ENCODE results near the gene FGF14. TPM values are rescaled to one million over a fixed set of nuclear protein-coding genes. Genes with fewer than 3 reads are reported as not detected.
"Not testable (repeated sequence)": the region's sequence is repeated elsewhere in the genome, so short reads cannot be mapped to it uniquely, and the experiment has no call there.

FGF14 gene
- total RNA-seq, 1 experiment from 2014 or later: 0.22 TPM

DNA sequence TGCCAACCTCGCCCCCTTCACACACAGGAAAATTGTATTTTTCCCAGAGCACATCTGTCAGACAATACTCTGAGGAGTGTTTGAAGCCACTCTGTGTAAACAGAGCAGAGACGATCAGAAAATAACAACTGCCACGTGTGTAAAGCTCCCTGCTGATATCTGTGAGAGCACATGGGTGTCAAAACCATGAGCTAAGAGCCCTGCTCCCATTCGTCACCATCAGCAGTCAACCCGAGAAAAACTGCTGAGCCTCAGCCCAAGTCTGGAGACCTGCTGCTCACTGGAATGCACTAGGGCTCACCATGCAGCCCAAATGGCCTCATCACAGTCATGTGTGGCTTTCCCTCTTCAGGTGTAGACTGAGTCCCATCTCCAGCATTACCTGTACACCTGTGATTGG lies 304.1 kb downstream of the FGF14 start:
- Histone ChIP-seq H3K27me3 (ENCODE audit: insufficient read depth, low read length) (no peaks in the 10 kb centered on the region), H3T11ph (ENCODE audit: low read length) (no peak overlapping the region), H4K8ac (replicated peaks; ENCODE audit: insufficient read length, low read depth, low read length) (no peak overlapping the region), H3K23me2 (ENCODE audit: insufficient read length, low read depth, low read length, poor library complexity, severe bottlenecking) (no peaks in the 10 kb centered on the region), H2BK12ac (ENCODE audit: insufficient read length, low read depth, low read length) (no peak overlapping the region), H3K18ac (ENCODE audit: insufficient read length, low read depth, low read length) (no peak overlapping the region), H3K4ac (ENCODE audit: low read depth, low read length) (no peak overlapping the region), H3K79me2 (ENCODE audit: insufficient read depth, low read length) (no peaks in the 10 kb centered on the region), H3K23ac (ENCODE audit: insufficient read length, low read depth, low read length) (no peak overlapping the region), H3K9me3 (ENCODE audit: control insufficient read depth, low read depth, low read length) (no peaks in the 10 kb centered on the region), H3K27ac (ENCODE audit: insufficient read length, low read depth, low read length) (no peak overlapping the region), H2BK5ac (ENCODE audit: insufficient read length, low read length) (no peak overlapping the region), H3K79me1 (ENCODE audit: insufficient read depth, low read depth, low read length, poor library complexity, severe bottlenecking) (no peaks in the 10 kb centered on the region), H2BK15ac (ENCODE audit: low read depth, low read length) (no peak overlapping the region), H3K14ac (ENCODE audit: insufficient read depth, low read length) (no peak overlapping the region), H2AFZ (ENCODE audit: low read length) (no peak overlapping the region), H4K5ac (ENCODE audit: insufficient read length, low read depth, low read length) (no peak overlapping the region), H3K4me2 (ENCODE audit: insufficient read depth, insufficient read length, low read length) (no peak overlapping the region), H3K4me1 (ENCODE audit: insufficient read depth, low read length) (no peaks in the 10 kb centered on the region), H3K56ac (ENCODE audit: insufficient read length, low read depth, low read length) (no peak overlapping the region), H2AK5ac (ENCODE audit: insufficient read length, low read length) (no peak overlapping the region), H4K20me1 (ENCODE audit: control insufficient read depth, insufficient read depth, insufficient read length) (no peaks in the 10 kb centered on the region), H4K91ac (ENCODE audit: insufficient read length, low read depth, low read length) (no peak overlapping the region), H2BK120ac (ENCODE audit: low read depth, low read length, poor library complexity, severe bottlenecking) (no peak overlapping the region), H3K9ac (ENCODE audit: extremely low read depth, insufficient read length, low read length) (no peak overlapping the region), H2BK20ac (ENCODE audit: low read depth, low read length, poor library complexity, severe bottlenecking) (no peak overlapping the region)
- WGBS (ENCODE audit: extremely low coverage, insufficient read length, low lambda C conversion rate): no CpG with 5 or more reads among the region's 5 CpGs
- H3K36me3 Mint-ChIP-seq (ENCODE audit: insufficient read depth in 1 of 3, low read depth in 3 of 3): no peaks in the 10 kb centered on the region
- no peaks in the 10 kb centered on the region for H3K9me3 Mint-ChIP-seq
- no peaks in the 10 kb centered on the region; the same call in 1 of the 2 replicates for H3K27me3 Mint-ChIP-seq (ENCODE audit: low read depth)
- H3K4me3 Mint-ChIP-seq: no peak overlapping the region
- no peak overlapping the region for H3K27ac Mint-ChIP-seq
- TF ChIP-seq, protein P1, sequence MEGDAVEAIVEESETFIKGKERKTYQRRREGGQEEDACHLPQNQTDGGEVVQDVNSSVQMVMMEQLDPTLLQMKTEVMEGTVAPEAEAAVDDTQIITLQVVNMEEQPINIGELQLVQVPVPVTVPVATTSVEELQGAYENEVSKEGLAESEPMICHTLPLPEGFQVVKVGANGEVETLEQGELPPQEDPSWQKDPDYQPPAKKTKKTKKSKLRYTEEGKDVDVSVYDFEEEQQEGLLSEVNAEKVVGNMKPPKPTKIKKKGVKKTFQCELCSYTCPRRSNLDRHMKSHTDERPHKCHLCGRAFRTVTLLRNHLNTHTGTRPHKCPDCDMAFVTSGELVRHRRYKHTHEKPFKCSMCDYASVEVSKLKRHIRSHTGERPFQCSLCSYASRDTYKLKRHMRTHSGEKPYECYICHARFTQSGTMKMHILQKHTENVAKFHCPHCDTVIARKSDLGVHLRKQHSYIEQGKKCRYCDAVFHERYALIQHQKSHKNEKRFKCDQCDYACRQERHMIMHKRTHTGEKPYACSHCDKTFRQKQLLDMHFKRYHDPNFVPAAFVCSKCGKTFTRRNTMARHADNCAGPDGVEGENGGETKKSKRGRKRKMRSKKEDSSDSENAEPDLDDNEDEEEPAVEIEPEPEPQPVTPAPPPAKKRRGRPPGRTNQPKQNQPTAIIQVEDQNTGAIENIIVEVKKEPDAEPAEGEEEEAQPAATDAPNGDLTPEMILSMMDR (conservative IDR thresholded peaks at IDR 0.05): no peak
- H3K4me1 Mint-ChIP-seq: no peaks in the 10 kb centered on the region
- DNase-seq: no peak

DNA sequence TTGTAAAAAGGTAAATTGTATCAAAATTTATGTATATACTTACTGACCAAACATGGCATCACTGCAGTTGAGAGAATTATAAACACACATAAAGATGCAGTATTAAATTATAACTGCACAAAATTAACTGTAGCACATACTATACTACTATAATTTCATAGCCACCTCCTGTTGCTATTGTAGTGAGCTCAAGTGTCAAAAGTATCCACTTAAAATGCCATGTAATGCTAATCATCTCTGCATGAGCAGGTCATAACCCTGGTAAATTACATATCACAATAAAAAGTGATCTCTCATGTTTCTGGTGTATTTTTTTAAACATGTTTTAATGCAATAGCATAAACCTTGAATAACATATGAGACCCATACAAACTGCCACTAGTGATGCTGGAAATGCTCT lies 308.6 kb downstream of the FGF14 start:
- not testable (repeated sequence) for H3K4ac ChIP-seq (ENCODE audit: low read depth, low read length); H4K91ac ChIP-seq (ENCODE audit: insufficient read length, low read depth, low read length); H3K27ac Mint-ChIP-seq; H3K36me3 Mint-ChIP-seq (ENCODE audit: insufficient read depth in 1 of 3, low read depth in 3 of 3); H3K4me1 ChIP-seq (ENCODE audit: insufficient read depth, low read length); H3K79me1 ChIP-seq (ENCODE audit: insufficient read depth, low read depth, low read length, poor library complexity, severe bottlenecking); H2BK120ac ChIP-seq (ENCODE audit: low read depth, low read length, poor library complexity, severe bottlenecking); H3K79me2 ChIP-seq (ENCODE audit: insufficient read depth, low read length); H4K5ac ChIP-seq (ENCODE audit: insufficient read length, low read depth, low read length); H4K20me1 ChIP-seq (ENCODE audit: control insufficient read depth, insufficient read depth, insufficient read length); H3K9ac ChIP-seq (ENCODE audit: extremely low read depth, insufficient read length, low read length); H3K23ac ChIP-seq (ENCODE audit: insufficient read length, low read depth, low read length); H3K18ac ChIP-seq (ENCODE audit: insufficient read length, low read depth, low read length); H3K56ac ChIP-seq (ENCODE audit: insufficient read length, low read depth, low read length); H2AK5ac ChIP-seq (ENCODE audit: insufficient read length, low read length); H3K9me3 Mint-ChIP-seq; H3K4me1 Mint-ChIP-seq; H3K9me3 ChIP-seq (ENCODE audit: control insufficient read depth, low read depth, low read length); H3K14ac ChIP-seq (ENCODE audit: insufficient read depth, low read length); H3K27ac ChIP-seq (ENCODE audit: insufficient read length, low read depth, low read length); H3K23me2 ChIP-seq (ENCODE audit: insufficient read length, low read depth, low read length, poor library complexity, severe bottlenecking); H3K27me3 ChIP-seq (ENCODE audit: insufficient read depth, low read length); H2BK12ac ChIP-seq (ENCODE audit: insufficient read length, low read depth, low read length); H3K27me3 Mint-ChIP-seq (ENCODE audit: low read depth); H2BK15ac ChIP-seq (ENCODE audit: low read depth, low read length); H2BK5ac ChIP-seq (ENCODE audit: insufficient read length, low read length); H3T11ph ChIP-seq (ENCODE audit: low read length); H2AFZ ChIP-seq (ENCODE audit: low read length); H4K8ac ChIP-seq (replicated peaks; ENCODE audit: insufficient read length, low read depth, low read length); H3K4me3 Mint-ChIP-seq; DNase-seq; H3K4me2 ChIP-seq (ENCODE audit: insufficient read depth, insufficient read length, low read length); H2BK20ac ChIP-seq (ENCODE audit: low read depth, low read length, poor library complexity, severe bottlenecking)

Measured in H9 (cell line).